ENCODE data around the gene TDG. TPM values are rescaled to one million over a fixed set of nuclear protein-coding genes. Genes with fewer than 3 reads are reported as not detected.
A peak's percentile ranks its signal among the peaks of the same experiment; 100 is the strongest.

TDG gene
- polyA plus RNA-seq (2011; rRNA removed) (48.2 and 65.4 TPM in 2 replicates), polyA plus RNA-seq (2017; fragmentation: RNase III; extraction: RNeasy Plus Mini Kit Qiagen cat#74134 plus additional on column Dnase treatment) (28.7 to 30.8 TPM (median 30.5 TPM) in 3 replicates), polyA minus RNA-seq (2011; rRNA and poly(A)+ RNA removed) (12.6 and 13.5 TPM in 2 replicates)
- 15.6 and 17.2 TPM in 2 replicates for polyA plus RNA-seq (2012; cell fraction: cytosol; rRNA removed)
- polyA plus RNA-seq (2012; cell fraction: nucleus; rRNA removed), result 8.5 and 13.1 TPM in 2 replicates

GRCh38 chr12:103965590-103966504 is at the start of gene TDG:
TSS of gene TDG (plus strand) at chr12:103965872. CDS start at chr12:103966038, 166 bp downstream.
- H3K27ac ChIP-seq, result peak within 1 kb of the TSS; percentile 93 to 94
- ChIA-PET CTCF (interaction anchor here (1.1 to 3.2 kb wide), 3 partner anchors 11 to 143 kb away, joined by 4 to 16 read pairs (median 6); partner anchors contain the start of gene HCFC2), POLR2A (interaction anchor here (0.5 to 3.4 kb wide), 21 partner anchors 9 to 212 kb away, joined by 3 to 43 read pairs (median 5); partner anchors contain the start of genes GLT8D2, HCFC2, HSP90B1 and NFYB)
- ATAC-seq (peak; percentile 99), DNase-seq (ENCODE audit: low read depth in 1 of 2, low spot score in 1 of 2) (peak; percentile 95 to 100), FAIRE-seq (no peak)
- 9% methylated on average over 51 of the region's 64 CpGs for WGBS (ENCODE audit: missing lambda C conversion rate)
- H3K4me1 ChIP-seq, result peaks cover 29% of the 10 kb centered on the region
- H3K4me3 ChIP-seq, result peak within 1 kb of the TSS; percentile 79
- no peaks in the 10 kb centered on the region for H3K9me3 ChIP-seq
- H3K4me2 ChIP-seq, result peak within 1 kb of the TSS; percentile 94
- TF ChIP-seq ELK1 (IDR thresholded peaks at IDR 0.05; ENCODE audit: low read depth, low read length), result no peak
- TF ChIP-seq KDM5A (IDR thresholded peaks at IDR 0.05), result peak; percentile 48; the same call in 1 of the 2 replicates
- TF ChIP-seq MAFK (IDR thresholded peaks at IDR 0.05; ENCODE audit: partially characterized antibody), result peak; percentile 92
- no peak for TF ChIP-seq SREBF2 (IDR thresholded peaks at IDR 0.05)
- TF ChIP-seq MAX (IDR thresholded peaks at IDR 0.05), result peak; percentile 95
- TF ChIP-seq ZSCAN20 (CRISPR knock-in tag; IDR thresholded peaks at IDR 0.05), result no peak
- no peak; the same call in 1 of the 2 replicates for TF ChIP-seq GATA3 (IDR thresholded peaks at IDR 0.05; ENCODE audit: borderline replicate concordance)
- TF ChIP-seq NFE2L2 (conservative IDR thresholded peaks at IDR 0.05; ENCODE audit: low read length), result no peak
- TF ChIP-seq CHD4 (IDR thresholded peaks at IDR 0.05; ENCODE audit: borderline replicate concordance), result no peak
- TF ChIP-seq KDM1A (IDR thresholded peaks at IDR 0.05; ENCODE audit: low read depth), result 0 out of 2 replicates have a peak, but pooled peaks have one; percentile 23
- TF ChIP-seq CBX2 (IDR thresholded peaks at IDR 0.05; ENCODE audit: borderline replicate concordance, low read depth), result no peak
- no peak for TF ChIP-seq ZNF302 (CRISPR knock-in tag; IDR thresholded peaks at IDR 0.05)
- TF ChIP-seq, protein P1, sequence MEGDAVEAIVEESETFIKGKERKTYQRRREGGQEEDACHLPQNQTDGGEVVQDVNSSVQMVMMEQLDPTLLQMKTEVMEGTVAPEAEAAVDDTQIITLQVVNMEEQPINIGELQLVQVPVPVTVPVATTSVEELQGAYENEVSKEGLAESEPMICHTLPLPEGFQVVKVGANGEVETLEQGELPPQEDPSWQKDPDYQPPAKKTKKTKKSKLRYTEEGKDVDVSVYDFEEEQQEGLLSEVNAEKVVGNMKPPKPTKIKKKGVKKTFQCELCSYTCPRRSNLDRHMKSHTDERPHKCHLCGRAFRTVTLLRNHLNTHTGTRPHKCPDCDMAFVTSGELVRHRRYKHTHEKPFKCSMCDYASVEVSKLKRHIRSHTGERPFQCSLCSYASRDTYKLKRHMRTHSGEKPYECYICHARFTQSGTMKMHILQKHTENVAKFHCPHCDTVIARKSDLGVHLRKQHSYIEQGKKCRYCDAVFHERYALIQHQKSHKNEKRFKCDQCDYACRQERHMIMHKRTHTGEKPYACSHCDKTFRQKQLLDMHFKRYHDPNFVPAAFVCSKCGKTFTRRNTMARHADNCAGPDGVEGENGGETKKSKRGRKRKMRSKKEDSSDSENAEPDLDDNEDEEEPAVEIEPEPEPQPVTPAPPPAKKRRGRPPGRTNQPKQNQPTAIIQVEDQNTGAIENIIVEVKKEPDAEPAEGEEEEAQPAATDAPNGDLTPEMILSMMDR (IDR thresholded peaks at IDR 0.05), result no peak
- TF ChIP-seq EHMT2 (IDR thresholded peaks at IDR 0.05; ENCODE audit: low read depth), result no peak
- peak; percentile 75 for TF ChIP-seq MYC (IDR thresholded peaks at IDR 0.05; ENCODE audit: borderline replicate concordance, low read length)
- no peak for TF ChIP-seq MAZ (IDR thresholded peaks at IDR 0.05; ENCODE audit: borderline replicate concordance, low read depth, low read length)
- no peak for TF ChIP-seq NR3C1 (IDR thresholded peaks at IDR 0.05)
- TF ChIP-seq REST (IDR thresholded peaks at IDR 0.05), result no peak
- TF ChIP-seq RAD21 (conservative IDR thresholded peaks at IDR 0.05 in 1 of 2, IDR thresholded peaks at IDR 0.05 in 1 of 2), result peak in 1 of 2 experiments; percentile 31; a peak in 1 of 5 replicates
- TF ChIP-seq POLR2AphosphoS2 (conservative IDR thresholded peaks at IDR 0.05; ENCODE audit: low read length), result no peak
- no peak for TF ChIP-seq RNF2 (IDR thresholded peaks at IDR 0.05; ENCODE audit: borderline replicate concordance, low read depth)
- no peak for TF ChIP-seq RARB (CRISPR knock-in tag; IDR thresholded peaks at IDR 0.05)
- peak; percentile 36; the same call in 1 of the 3 replicates for TF ChIP-seq SMC3 (IDR thresholded peaks at IDR 0.05)
- peak; percentile 89; the same call in 1 of the 3 replicates for TF ChIP-seq BCL3 (IDR thresholded peaks at IDR 0.05)
- TF ChIP-seq HOXA7 (CRISPR knock-in tag; IDR thresholded peaks at IDR 0.05), result no peak
- no peak for TF ChIP-seq CHD2 (IDR thresholded peaks at IDR 0.05; ENCODE audit: low read length, partially characterized antibody)
- TF ChIP-seq POLR2A (IDR thresholded peaks at IDR 0.05; ENCODE audit: low read length), result peak; percentile 71
- TF ChIP-seq FOXS1 (CRISPR knock-in tag; IDR thresholded peaks at IDR 0.05), result no peak
- TF ChIP-seq CEBPB (IDR thresholded peaks at IDR 0.05), result no peak
- no peak for TF ChIP-seq HOXB13 (CRISPR knock-in tag; IDR thresholded peaks at IDR 0.05; ENCODE audit: low read depth)
- 0 out of 2 replicates have a peak, but pooled peaks have one; percentile 39 for TF ChIP-seq TFCP2L1 (CRISPR knock-in tag; IDR thresholded peaks at IDR 0.05)

Data from A549 (cell line).